WTC11 (cell line): ENCODE measurements around the gene VWDE.

Source experiments
- ATF3 ChIP-seq: sonication (generic); formaldehyde crosslinking; conservative IDR thresholded peaks from 2 replicates; pipeline ENCODE4 v1.8.1; 2022; ENCODE audit warnings: mild to moderate bottlenecking, missing genetic modification reagents
- CTCF ChIP-seq: fragments of 200-600 bp; IDR thresholded peaks from 2 replicates; pipeline ENCODE4 v1.8.0; 2022; ENCODE audit warnings: antibody characterized with exemption
- ELF4 ChIP-seq: sonication (generic); formaldehyde crosslinking; IDR thresholded peaks from 2 replicates; pipeline ENCODE4 v1.8.1; 2022; ENCODE audit warnings: low read depth, mild to moderate bottlenecking, moderate library complexity, missing genetic modification reagents
- FOXP1 ChIP-seq: sonication (generic); formaldehyde crosslinking; IDR thresholded peaks from 2 replicates; pipeline ENCODE4 v1.8.0; 2022; ENCODE audit warnings: missing genetic modification reagents, mild to moderate bottlenecking, moderate library complexity, borderline replicate concordance
- MAX ChIP-seq: sonication (generic); formaldehyde crosslinking; IDR thresholded peaks from 2 replicates; pipeline ENCODE4 v1.8.0; 2022; ENCODE audit warnings: mild to moderate bottlenecking, missing genetic modification reagents
- NFATC4 ChIP-seq: fragments of 250-450 bp; sonication (Bioruptor Pico); IDR thresholded peaks from 2 replicates; pipeline ENCODE4 v1.9.0; 2021; ENCODE audit warnings: mild to moderate bottlenecking
- STAT6 ChIP-seq: sonication (generic); formaldehyde crosslinking; conservative IDR thresholded peaks from 2 replicates; pipeline ENCODE4 v1.8.1; 2023; ENCODE audit warnings: mild to moderate bottlenecking, low read depth, missing genetic modification reagents, moderate library complexity
- ZBTB21 ChIP-seq: sonication (generic); formaldehyde crosslinking; IDR thresholded peaks from 2 replicates; pipeline ENCODE4 v1.8.1; 2023; ENCODE audit warnings: mild to moderate bottlenecking, missing genetic modification reagents, borderline replicate concordance
- ZNF138 ChIP-seq: sonication (generic); formaldehyde crosslinking; conservative IDR thresholded peaks from 2 replicates; pipeline ENCODE4 v1.8.1; 2022; ENCODE audit warnings: mild to moderate bottlenecking, moderate library complexity, missing genetic modification reagents
- ZNF416 ChIP-seq: fragments of 250-450 bp; sonication (Bioruptor Pico); IDR thresholded peaks from 2 replicates; pipeline ENCODE4 v1.9.0; 2021; ENCODE audit warnings: mild to moderate bottlenecking, inconsistent platforms
- ZNF423 ChIP-seq: fragments of 250-450 bp; sonication (Bioruptor Pico); IDR thresholded peaks from 2 replicates; pipeline ENCODE4 v2.1.2; 2022; ENCODE audit warnings: mild to moderate bottlenecking, moderate library complexity

GRCh38 chr7:12412407-12412806 is 8.7 kb upstream of the VWDE start:
- no peak for TF ChIP-seq ZNF423 (CRISPR knock-in tag)
- TF ChIP-seq STAT6 (CRISPR knock-in tag) = no peak
- TF ChIP-seq CTCF = no peak
- TF ChIP-seq ZNF416 (CRISPR knock-in tag) = no peak
- no peak for TF ChIP-seq ATF3 (CRISPR knock-in tag)
- TF ChIP-seq ZBTB21 (CRISPR knock-in tag) = no peak
- no peak for TF ChIP-seq NFATC4
- no peak for TF ChIP-seq FOXP1 (CRISPR knock-in tag)
- no peak for TF ChIP-seq ELF4 (CRISPR knock-in tag)
- TF ChIP-seq ZNF138 (CRISPR knock-in tag) = no peak
- TF ChIP-seq MAX (CRISPR knock-in tag) = no peak
